Activated T-helper 1 cell treated with anti-CD3 and anti-CD28 coated beads, Interleukin-2, amount 50 U/mL, for 16 hours (primary cell): Measurements from ENCODE around the gene CUL5.

Source experiments
- DNase-seq, 2 donors: peaks; one replicate each; pipeline ENCODE4 v3.0.0-alpha.2; 2020; ENCODE audit warnings: low read depth in 1 of 2, low spot score in 1 of 2

CUL5 gene

DNA sequence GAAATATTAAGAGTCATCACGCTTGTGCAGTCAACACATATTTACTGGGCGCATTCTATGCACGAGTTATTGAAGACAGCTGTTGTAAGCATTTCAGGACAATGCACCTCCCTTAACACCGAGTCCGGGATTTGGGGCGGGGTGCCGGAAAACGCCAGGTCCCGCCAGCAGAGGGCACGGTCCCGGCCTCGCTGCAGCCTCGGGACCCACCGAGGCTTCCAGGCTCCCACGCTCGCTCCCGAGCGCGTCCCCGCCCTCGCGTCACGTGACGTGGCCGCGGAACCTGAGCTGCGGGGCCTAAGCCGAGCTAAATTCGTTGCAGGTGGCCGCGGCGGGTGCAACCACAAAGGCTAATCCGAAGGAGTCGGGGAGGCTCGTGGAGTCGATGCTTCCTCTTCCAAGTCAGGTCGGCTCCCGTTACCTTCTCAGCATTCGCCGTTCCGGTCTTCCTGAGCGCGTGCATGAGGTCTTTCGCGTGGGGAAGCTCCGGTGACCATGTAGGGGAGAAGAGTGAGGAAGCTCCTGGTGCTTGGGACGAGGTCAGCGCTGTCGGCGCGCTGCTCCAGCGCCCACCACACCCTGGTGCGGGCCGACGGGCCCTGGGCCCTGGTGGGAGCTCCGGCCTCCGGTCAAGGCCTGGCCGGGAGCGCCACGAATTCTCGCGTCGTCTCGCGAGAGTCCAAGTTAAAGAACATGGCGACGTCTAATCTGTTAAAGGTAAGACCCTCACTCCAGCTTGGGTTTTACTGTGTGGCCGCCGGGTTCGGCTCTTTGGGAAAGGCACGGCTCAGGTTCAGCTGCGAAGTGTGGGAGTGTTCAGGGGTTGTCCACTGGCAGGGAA is at the start of gene CUL5:
TSS of gene CUL5 (plus strand) at position 243 of the 841 bp plus-strand sequence. CDS start at position 694, 451 bp downstream.
- peak; percentile 76 to 85 for DNase-seq

DNA sequence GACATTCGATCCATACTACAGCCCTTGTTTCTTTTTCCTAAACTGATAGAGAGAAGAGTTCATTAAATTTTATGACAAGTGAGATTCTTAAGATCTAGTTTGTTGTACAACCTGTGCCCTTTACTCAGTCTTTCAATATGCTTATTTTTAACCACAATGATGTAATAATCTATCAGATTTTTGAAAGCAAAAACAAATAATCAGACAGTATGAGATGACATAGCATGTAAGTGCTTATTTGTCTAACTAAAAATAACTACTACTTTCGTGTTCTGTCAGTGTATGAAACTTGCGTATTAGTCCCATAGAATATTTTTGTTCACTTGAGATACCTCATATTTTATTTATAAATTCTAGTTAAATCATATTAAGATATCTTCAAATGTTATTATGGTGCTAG is 47.2 kb upstream of the CUL5 start:
- no peak for DNase-seq

DNA sequence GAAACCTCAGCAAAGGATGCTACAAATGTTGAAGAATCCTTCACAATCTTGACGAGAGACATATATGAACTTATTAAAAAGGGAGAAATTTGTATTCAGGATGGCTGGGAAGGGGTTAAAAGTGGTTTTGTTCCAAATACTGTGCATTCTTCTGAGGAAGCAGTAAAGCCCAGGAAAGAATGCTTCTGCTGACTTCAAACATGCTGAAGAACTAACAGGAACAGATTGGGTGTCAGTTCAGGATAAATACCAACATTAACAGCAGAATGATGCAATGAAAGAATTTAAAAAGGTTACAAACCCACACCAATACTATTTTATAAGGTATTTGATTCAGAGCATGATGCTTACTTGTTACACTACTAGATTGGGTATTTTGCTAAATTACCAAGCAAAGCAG is 46.5 kb upstream of the CUL5 start:
- DNase-seq: no peak

DNA sequence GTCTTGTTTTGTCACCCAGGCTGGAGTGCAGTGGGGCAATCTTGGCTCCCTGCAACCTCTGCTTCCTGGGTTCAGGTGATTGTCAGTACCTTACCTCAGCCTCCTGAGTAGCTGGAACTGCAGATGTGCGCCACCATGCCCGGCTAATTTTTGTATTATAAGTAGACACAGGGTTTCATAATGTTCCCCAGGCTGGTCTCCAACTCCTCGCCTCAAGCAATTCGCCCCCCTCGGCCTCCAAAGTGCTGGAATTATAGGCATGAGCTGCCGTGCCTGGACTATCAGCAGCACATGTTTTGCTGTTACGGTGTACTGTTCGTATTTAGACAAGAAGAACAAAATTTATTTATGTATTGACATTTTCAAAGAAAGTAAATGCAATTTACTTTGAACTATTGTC is 45.6 kb upstream of the CUL5 start:
- no peak for DNase-seq

DNA sequence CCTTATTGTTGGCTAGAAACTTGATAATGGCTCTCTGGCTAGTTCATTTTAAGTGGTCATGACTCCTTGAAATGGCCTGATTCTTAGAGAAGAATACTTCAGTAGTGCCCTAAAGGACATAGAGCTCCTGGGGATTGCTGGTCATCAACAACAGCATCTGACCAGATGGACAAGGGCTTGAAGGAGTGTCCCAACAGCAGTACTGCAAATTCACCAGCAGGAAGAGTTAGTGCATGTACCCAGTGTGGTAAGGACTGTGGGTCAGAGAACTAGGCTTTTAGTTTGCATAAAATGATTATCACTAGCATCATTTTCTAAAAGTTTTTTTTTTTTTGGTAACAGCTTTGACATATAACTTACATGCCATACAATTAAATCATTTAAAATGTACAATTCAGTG is 39.5 kb upstream of the CUL5 start:
- DNase-seq: no peak

DNA sequence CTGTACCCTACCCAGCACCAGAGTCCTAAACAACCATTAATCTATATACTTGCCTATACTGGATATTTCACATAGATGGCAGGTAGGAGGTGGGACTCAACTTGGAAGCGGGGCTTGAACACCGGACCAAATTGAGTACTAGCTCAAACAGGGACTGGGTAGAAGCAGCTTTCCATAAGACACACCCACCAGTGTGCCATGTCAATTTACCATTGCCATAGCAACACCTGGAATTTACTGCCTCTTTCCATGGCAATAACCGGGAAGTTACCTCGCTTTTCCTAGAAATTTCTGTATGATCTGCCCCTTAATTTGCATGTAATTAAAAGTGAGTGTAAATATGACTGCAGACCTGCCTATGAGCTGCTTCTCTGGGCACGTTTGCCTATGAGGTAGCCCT is 38.6 kb upstream of the CUL5 start:
- no peak for DNase-seq

DNA sequence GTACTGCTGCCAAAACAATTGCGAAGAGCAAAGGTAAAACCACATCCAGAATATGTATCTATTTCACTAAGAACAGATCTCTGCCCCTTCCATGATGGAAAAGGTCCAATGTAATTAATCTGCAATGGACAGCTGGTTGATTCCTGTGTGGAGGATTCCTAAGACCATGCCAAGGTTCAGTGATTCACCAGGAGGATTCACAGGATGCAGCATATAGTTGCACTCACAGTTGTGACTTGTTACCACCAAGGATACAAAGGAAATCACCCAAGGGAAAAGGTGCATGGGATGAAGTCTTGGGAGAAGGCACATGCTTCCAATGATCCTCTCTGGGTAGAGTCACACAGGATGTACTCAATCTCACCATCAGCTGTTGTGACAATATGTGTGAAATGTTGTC is 35.1 kb upstream of the CUL5 start:
- DNase-seq: no peak

DNA sequence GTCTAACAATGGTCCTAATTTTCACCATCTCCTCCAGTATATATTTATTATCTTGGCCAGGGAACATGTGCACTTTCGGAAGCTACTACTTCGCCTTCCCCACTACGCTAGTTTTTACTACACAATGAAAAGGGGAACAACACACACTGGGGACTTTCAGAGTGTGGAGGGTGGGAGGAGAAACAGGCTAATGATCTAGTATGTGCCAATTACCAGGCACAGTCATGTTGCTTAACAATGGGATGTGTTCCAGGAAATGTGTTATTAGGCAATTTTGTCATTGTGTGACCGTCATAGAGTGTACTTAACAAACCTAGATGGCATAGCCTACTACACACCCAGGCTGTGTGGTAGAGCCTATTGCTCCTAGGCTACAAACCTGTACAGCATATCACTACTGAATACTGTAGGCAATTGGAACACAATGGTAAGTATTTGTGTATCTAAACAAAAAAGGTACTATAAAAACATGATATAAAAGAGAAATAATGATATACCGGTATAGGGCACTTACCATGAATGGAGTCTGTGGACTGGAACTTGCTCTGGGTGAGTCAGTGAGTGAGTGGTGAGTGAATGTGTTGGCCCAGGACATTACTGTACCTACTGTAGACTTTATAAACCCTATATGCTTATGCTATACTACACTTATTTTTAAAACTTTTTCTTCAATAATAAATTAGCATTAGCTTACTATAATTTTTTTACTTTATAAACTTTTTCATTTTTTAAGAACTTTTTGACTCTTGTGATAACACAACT is 20.1 kb upstream of the CUL5 start:
- no peak for DNase-seq

DNA sequence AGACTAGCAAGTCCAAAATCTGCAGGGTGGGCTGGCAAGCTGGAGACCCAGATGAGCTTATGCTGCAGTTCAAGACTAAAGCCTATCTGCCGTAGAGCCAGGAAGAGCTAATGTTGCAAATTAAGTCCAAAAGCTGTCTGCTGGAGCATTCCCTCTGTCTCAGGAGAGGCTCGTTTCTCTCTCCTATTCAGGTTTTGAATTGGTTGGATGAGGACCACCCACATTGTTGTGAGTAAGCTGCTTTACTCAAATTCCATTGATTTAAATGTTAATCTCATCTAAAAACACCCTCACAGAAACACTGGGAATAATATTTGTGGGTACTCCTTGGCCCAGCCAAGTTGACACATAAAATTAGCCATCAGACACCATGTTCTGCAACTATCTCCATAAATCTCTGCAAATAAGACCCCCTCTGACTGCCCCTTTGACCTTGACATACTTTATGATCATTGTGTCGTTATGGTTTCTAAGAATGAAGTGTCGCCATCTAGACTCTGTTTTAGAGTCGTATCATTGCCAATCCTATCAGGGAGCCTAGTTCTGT is 16.8 kb upstream of the CUL5 start:
- DNase-seq: no peak

DNA sequence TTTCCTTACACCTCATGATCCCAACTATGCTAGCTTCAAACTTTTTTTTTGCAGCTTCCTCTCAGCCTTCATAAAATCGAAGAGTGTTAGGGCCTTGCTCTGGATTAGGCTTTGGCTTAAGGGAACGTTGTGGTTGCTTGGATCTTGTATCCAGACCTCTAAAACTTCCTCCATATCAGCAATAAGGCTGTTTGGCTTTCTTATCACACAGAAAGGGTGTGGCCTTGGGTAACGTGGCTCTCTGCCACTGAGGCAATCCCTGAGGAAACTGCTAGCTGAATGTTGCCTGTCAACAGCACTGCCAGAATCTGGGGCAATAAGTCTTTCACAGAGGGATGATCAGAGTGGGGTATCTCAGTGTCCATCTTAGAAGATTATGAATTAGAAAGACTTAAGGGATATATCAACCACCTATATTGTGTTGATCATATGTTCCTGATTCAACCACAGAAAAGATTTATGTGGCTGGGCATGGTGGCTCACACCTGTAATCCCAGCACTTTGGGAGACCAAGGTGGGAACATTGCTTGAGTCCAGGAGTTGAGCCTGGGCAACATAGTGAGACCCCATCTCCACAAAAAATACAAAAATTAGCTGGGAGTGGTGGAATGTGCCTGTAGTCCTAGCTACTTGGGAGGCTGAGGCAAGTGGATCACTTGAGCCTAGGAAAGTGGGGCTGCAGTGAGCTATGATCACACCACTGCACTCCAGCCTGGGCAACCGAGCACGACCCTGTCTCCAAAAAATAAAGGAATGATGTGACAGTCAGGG is 12.5 kb upstream of the CUL5 start:
- no peak for DNase-seq

DNA sequence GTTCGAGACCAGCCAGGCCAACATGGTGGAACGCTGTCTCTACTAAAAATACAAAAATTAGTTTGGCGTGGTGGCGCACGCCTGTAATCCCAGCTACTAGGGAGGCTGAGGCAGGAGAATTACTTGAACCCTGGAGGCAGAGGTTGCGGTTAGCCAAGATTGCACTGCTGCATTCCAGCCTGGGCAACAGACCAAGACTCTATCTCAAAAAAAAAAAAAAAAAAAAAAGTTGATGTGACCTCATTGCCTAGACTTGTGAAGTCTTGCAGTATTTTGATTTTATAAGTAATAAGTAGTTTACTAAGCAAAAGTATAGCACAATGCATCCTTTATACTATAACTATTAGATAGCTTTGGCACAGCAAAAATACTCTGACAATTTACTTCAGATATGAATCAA is 9.9 kb upstream of the CUL5 start:
- no peak for DNase-seq

DNA sequence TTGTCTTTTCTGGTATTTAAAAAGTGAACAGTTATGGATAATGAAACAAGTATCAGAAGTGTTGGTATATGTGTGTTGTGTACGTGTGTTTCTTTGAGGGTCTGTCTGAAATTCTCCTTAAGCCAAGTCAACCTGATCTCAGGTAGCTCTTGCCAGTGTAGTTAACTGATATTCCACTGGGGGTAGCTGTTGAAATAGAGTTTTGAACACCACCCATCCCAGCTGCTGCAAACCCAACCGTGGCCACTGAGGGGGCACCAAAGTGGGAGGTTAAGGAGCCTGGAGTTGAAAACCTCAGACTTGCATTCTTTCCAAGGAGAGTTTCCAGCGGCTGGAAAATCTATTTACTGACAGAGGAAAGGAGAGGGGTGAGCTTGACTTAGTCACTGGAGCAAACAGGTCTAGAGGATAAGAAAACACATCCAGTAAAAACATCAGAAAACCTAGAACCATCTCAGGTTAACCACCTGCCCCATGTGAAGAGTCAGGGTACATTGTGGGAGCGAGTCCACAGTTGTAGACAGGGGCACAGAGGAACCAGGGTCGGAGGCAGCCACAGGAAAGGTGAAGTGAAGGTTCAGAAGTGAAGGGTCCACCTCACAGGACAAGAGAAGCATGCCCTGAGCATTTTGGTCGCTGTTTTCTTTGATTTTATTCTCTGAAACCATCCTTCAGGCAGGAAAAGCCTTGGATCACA is 8.8 kb upstream of the CUL5 start:
- no peak for DNase-seq

DNA sequence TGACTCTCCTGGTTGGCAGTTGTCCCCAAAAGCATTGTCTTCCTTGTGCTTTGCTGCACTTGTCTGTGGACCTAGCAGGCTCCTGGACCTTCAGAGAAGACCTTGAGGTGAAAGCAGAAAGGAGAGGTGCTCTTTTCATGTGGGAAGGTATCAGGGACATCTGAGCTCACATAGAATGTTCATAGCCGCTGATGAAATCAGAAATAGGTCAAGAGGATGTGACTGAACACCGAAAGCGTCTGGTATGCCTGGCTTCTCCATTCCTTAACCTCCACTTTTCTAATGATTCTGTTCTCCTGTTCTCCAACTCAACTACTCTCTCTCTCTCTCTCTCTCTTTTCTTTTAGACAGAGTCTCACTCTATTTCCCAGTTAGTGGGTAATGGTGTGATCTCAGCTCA is 6.2 kb upstream of the CUL5 start:
- no peak for DNase-seq

DNA sequence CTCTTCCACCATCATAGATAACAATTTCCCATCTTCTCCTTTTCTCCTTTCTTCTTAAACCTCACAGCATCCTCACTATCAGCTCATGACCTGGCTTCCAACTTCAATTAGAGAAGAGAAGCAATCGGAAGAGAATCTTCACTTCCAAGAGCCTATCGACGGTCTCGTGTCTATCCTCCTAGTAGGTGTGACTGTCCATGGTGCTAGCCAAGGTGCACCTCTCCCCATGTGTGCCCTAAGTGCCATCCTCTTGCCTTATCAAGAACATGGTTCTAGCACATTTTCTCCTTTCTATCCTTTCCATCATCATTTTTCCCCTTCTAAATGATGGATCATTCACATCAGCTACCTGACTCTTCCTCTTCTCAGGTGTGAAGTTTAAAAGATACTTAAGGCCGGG is 5.1 kb upstream of the CUL5 start:
- DNase-seq: no peak

DNA sequence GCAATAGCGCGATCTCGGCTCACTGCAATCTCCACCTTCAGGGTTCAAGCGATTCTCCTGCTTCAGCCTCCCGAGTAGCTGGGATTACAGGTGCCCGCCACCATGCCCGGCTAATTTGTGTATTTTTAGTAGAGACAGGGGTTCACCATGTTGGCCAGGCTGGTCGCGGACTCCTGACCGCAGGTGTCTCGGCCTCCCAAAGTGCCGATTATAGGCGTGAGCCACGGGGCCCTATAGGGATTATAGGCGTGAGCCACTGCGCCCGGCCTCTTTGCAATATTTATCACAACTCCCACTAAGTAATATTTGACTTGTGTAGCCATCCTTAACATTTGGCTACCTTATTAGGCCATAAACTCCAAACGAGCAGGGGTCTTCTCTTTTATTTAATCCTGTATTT is 879 bp upstream of the CUL5 start:
- DNase-seq: no peak

DNA sequence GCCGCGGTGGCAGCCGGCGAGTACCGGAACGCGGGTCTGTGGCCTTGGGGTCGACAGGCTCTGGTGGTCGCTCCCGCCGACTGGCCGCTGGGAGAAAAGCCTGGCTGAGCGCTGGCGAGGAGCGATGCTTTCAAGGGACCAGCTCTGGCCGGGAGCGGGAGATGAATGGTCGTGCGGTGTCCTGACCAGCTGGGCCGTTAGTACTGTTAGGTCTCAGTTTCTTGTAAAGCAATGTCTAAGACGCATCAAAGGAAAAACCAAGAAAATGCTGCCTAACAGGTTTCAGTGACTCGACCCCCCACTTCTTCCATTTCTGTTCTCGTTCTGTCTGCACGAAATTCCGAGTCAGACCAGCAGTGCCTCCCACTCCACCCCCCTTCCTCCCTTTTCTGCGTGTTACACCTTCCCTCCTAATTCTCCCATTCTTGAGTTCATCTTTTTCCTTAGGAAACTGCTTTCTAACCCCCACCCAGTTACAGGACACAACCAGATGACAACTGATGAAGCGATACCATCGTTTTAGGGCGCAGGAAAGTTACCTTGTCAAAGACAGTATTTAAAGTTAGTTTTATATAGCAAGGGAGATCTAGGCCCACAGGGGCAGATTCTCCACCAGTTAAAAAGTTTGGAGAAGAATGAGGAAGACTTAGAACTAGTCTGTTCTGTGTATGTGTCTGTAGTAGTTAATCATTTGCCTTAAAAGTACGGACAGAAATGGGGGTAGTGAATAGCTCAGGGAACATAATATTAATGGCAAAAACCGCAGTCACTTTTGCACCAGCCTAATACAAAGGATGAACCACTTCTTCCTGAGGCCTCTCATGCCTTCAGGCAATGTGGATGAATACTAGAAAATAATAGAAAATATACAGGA is 1.0 kb downstream of the CUL5 start:
- DNase-seq: no peak

DNA sequence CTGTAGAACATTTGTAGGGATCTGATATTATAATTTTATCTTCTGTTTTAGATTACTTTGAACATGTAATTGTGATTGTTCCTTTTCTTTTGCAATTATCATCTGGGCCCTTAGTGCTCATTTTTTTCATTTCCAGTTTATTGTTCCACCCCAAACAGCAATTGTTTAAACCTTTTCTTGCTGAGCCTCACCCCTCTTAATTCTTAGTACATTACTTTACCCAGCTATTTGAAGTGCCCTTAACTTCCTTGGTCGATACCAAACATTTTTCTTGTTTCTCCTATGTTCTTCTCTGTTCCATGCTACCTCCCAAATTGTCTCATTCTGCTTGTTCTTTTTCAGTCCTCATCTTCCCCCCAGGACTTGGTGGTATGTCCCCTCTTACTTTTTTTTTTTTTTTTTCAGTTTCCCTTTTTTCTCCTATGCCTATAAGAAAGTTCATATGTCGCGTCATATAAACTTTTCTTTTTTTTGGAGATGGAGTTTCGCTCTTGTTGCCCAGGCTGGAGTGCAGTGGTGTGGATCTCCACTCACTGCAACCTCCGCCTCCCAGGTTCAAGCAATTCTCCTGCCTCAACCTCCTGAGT is 3.5 kb downstream of the CUL5 start:
- DNase-seq: no peak

DNA sequence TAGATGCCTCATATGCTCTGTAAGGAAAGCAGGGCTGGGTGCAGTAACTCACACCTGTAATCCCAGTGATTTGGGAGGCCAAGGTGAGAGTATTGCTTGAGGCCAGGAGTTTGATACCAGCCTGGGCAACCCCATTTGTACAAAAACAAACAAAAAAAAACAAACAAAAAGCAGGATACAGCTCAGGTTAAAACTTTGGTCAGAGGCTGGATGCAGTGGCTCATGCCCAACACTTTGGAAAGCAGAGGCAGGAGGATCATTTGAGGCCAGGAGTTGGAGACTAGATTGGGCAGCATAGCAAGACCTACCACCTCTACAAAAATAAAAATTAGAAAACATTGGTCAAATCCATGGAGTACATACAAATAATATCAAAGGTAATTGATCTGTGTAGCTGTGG is 7.9 kb downstream of the CUL5 start:
- DNase-seq: no peak

DNA sequence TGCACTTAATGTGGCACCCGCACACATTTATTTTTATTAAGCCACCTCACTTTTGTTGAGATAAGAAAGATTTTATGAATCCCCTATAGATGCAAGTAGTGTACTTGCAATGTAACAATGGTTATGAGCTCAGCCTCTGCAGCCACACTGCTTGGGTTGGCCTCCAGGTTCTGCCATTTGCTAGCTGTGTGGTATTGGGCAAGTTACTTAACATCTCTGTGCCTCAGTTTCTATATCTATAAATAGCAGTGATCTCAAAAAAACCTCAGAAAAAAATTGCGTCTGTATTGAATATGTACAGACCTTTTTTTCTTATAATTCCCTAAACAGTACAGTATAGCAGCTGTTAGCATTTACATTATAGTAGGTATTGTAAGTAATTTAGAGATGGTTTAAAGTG is 10.0 kb downstream of the CUL5 start:
- DNase-seq: no peak
